K562 (cell line): Measurements from ENCODE around the gene OVCA2. TPM values are rescaled to one million over a fixed set of nuclear protein-coding genes. Genes with fewer than 3 reads are reported as not detected.

Experiments used
- ATAC-seq: fragments of 200-7000 bp; cut with Tn5 transposase; 3 replicates; pipeline ENCODE4 v1.9.1; 2020; ENCODE audit warnings: moderate library complexity
- BruUV-seq: library from RNA; stranded (reverse); fragments of 400-500 nt; replicated peaks from 2 replicates; lab custom pipeline; 2021; lab: Mats Ljungman, UMichigan
- CTCF ChIA-PET: fragments of 300-600 bp; formaldehyde crosslinking; extraction: SDS; loops from one replicate; lab custom pipeline; 2021; ENCODE audit warnings: low intra/inter-chr PET ratio; lab: Yijun Ruan, JAX
- POLR2A ChIA-PET: fragments of 300-600, 350-650 bp; sonication (Branson Sonifier 250); formaldehyde crosslinking; extraction: SDS; loops from one replicate; lab custom pipeline; 2021; ENCODE audit warnings: antibody characterized with exemption, inconsistent platforms; lab: Yijun Ruan, JAX
- DNase-seq, 4 experiments: peaks; one replicate each; pipeline versions ENCODE4 v3.0.0 to v3.0.0-alpha.2; 2011 to 2018; ENCODE audit warnings: low spot score in 3 of 4, mixed read lengths in 3 of 4; ENCODE audit errors: extremely low read depth in 1 of 4
- FAIRE-seq: peaks from 2 replicates; lab custom pipeline; 2011; peaks lifted over from hg19 to GRCh38; lab: Jason Lieb, UNC
- H2AFZ ChIP-seq: 2 replicates; pipeline ENCODE4 v1.6.0; 2011; ENCODE audit warnings: low read depth, low read length, control low read depth, inconsistent platforms
- H3K27ac ChIP-seq: fragments of 200-600 bp; 3 replicates; pipeline ENCODE4 v1.8.0; 2011; ENCODE audit warnings: low read depth, mild to moderate bottlenecking, control low read depth, inconsistent platforms, low read length, moderate library complexity, mixed read lengths; ENCODE audit errors: extremely low read depth
- H3K27me3 ChIP-seq, 2 experiments: fragments of 300-600 bp in 1 of 2; 2 replicates in 1 of 2; 3 replicates in 1 of 2; pipeline versions ENCODE4 v1.6.0 to v1.8.0; 2011; ENCODE audit warnings: inconsistent platforms in 2 of 2, low read length in 2 of 2, mild to moderate bottlenecking in 1 of 2, mixed read lengths in 1 of 2, moderate library complexity in 1 of 2; ENCODE audit not compliant: control insufficient read depth in 2 of 2, insufficient read depth in 2 of 2
- H3K36me3 ChIP-seq: fragments of 300-600 bp; 3 replicates; pipeline ENCODE4 v1.8.0; 2011; ENCODE audit warnings: mild to moderate bottlenecking, low read length, inconsistent platforms; ENCODE audit not compliant: control insufficient read depth, insufficient read depth
- H3K4me1 ChIP-seq, 2 experiments: fragments of 200-600 bp in 1 of 2; replicated peaks in 1 of 2; 2 replicates in 1 of 2; 3 replicates in 1 of 2; pipeline versions ENCODE4 v1.5.1 to v1.8.0; 2011; ENCODE audit warnings: inconsistent platforms in 2 of 2, low read length in 2 of 2, mild to moderate bottlenecking in 1 of 2, mixed read lengths in 1 of 2, moderate library complexity in 1 of 2; ENCODE audit not compliant: control insufficient read depth in 2 of 2, insufficient read depth in 2 of 2
- H3K4me2 ChIP-seq: 2 replicates; pipeline ENCODE4 v1.6.1; 2011; ENCODE audit warnings: low read length, control low read depth, inconsistent platforms, mixed read lengths; ENCODE audit not compliant: insufficient read depth
- H3K4me3 ChIP-seq: fragments of 200-600 bp; sonication (generic), shearing (Covaris generic); 2 replicates; pipeline ENCODE4 v1.5.1; 2016; ENCODE audit warnings: control low read depth, inconsistent platforms
- H3K79me2 ChIP-seq: fragments of 200-600 bp; 3 replicates; pipeline ENCODE4 v1.8.0; 2011; ENCODE audit warnings: low read length, inconsistent platforms; ENCODE audit not compliant: control insufficient read depth, insufficient read depth
- H3K9ac ChIP-seq, 2 experiments: 2 replicates each; pipeline versions ENCODE4 v1.6.0 to v1.6.1; 2011; ENCODE audit warnings: low read depth in 2 of 2, low read length in 2 of 2, control low read depth in 1 of 2, inconsistent platforms in 1 of 2, mild to moderate bottlenecking in 1 of 2, mixed read lengths in 1 of 2; ENCODE audit not compliant: insufficient read depth in 1 of 2
- H3K9me1 ChIP-seq: one replicate; pipeline ENCODE4 v1.6.0; 2011; ENCODE audit warnings: inconsistent platforms, mild to moderate bottlenecking, low read length, moderate library complexity; ENCODE audit not compliant: control insufficient read depth, insufficient read depth
- H3K9me3 ChIP-seq: replicated peaks from 2 replicates; pipeline ENCODE4 v1.5.1; 2011; ENCODE audit warnings: low read depth, low read length, inconsistent platforms; ENCODE audit not compliant: control insufficient read depth, insufficient read depth
- H4K20me1 ChIP-seq: replicated peaks from 2 replicates; pipeline ENCODE4 v1.6.1; 2011; ENCODE audit warnings: low read length, inconsistent platforms, mixed read lengths; ENCODE audit not compliant: control insufficient read depth, insufficient read depth
- CCNT2 ChIP-seq: IDR thresholded peaks from 2 replicates; pipeline ENCODE4 v1.6.1; 2011; ENCODE audit warnings: borderline replicate concordance, low read depth, mild to moderate bottlenecking, moderate library complexity, mixed read lengths, low read length; ENCODE audit not compliant: insufficient read length; ENCODE audit errors: extremely low read depth
- DPF2 ChIP-seq: fragments of 450-650 bp; IDR thresholded peaks from 2 replicates; pipeline ENCODE4 v1.6.1; 2016
- EWSR1 ChIP-seq: fragments of 450-650 bp; IDR thresholded peaks from 2 replicates; pipeline ENCODE4 v1.6.1; 2018; ENCODE audit warnings: borderline replicate concordance, mild to moderate bottlenecking, low read depth, moderate library complexity; ENCODE audit not compliant: partially characterized antibody
- RFX7 ChIP-seq: fragments of 250-450 bp; sonication (Bioruptor Pico); IDR thresholded peaks from 2 replicates; pipeline ENCODE4 v1.5.1; 2021; ENCODE audit warnings: mild to moderate bottlenecking
- SRSF3 ChIP-seq: fragments of 200-400 bp; formaldehyde crosslinking; IDR thresholded peaks from 2 replicates; pipeline ENCODE4 v1.6.1; 2016; ENCODE audit warnings: mild to moderate bottlenecking, low read length, moderate library complexity; ENCODE audit not compliant: insufficient read depth
- TARDBP ChIP-seq: fragments of 450-650 bp; IDR thresholded peaks from 2 replicates; pipeline ENCODE4 v1.6.1; 2016
- ZNF212 ChIP-seq: fragments of 450-650 bp; formaldehyde crosslinking; IDR thresholded peaks from 2 replicates; pipeline ENCODE4 v1.4.0; 2020; ENCODE audit warnings: mild to moderate bottlenecking
- ZNF324 ChIP-seq: fragments of 250-450 bp; sonication (Bioruptor Pico); IDR thresholded peaks from 2 replicates; pipeline ENCODE4 v1.4.0; 2020; ENCODE audit warnings: mild to moderate bottlenecking
- WGBS: fragments of 100-300 bp; shearing (Covaris generic); methylation state at CpG from one replicate; pipeline ENCODE4 v1.1.6; 2016; ENCODE audit warnings: low coverage, mixed read lengths; ENCODE audit not compliant: insufficient coverage; ENCODE audit errors: missing lambda C conversion rate; 5-methylcytosine and 5-hydroxymethylcytosine counted together
- in situ Hi-C: fragments of 300-500 bp; cut with MboI; formaldehyde crosslinking; loops from 4 replicates; pipeline ENCODE4 v1.15.0; 2018; ENCODE audit warnings: inconsistent platforms, mixed read lengths
- intact Hi-C: fragments of 100-400 bp; cut with micrococcal nuclease; formaldehyde crosslinking; loops from 2 replicates; pipeline ENCODE4 v1.14.2; 2022
- polyA plus RNA-seq, 8 experiments: library from polyadenylated mRNA; depleted of rRNA in 4 of 8; stranded (reverse) in 5 of 8; unstranded in 3 of 8; fragments of >200 nt; fragmentation: Nextera tagmentation in 2 of 8; fragmentation: Illumina TruSeq in 1 of 8; extraction: Ambion mirVana in 2 of 8; extraction: Trizol in 1 of 8; gene quantifications; 2 replicates each; pipeline versions ENCODE4 v1.2.1 to v1.2.3, GENCODE V29; 2011 to 2014; ENCODE audit warnings: inconsistent platforms in 1 of 8, missing spikeins in 1 of 8
- total RNA-seq, 7 experiments: library from RNA; depleted of rRNA in 6 of 7; stranded (reverse); fragments of >200 nt in 6 of 7; fragmentation: Illumina TruSeq in 2 of 7; extraction: Trizol in 2 of 7; gene quantifications; 2 replicates each; pipeline versions ENCODE4 v1.2.1 to v1.2.3, GENCODE V29; 2011 to 2021; ENCODE audit warnings: low replicate concordance in 1 of 7

Gene OVCA2
- total and polyA plus RNA-seq, 9 of the 15 experiments (the other 6 are each of a cell fraction or from before 2014, with no cell fraction given) = 3.0 to 23.7 (median 14.1) TPM

GRCh38 chr17:2082003-2082781 is 40.4 kb downstream of the OVCA2 start:
- TF ChIP-seq RFX7 (CRISPR knock-in tag) = no peak
- no peak for TF ChIP-seq ZNF324 (CRISPR knock-in tag)
- no peak for TF ChIP-seq DPF2
- TF ChIP-seq ZNF212 (CRISPR knock-in tag) = no peak
- no peak for TF ChIP-seq TARDBP
- TF ChIP-seq SRSF3 = no peak
- no peak for TF ChIP-seq CCNT2
- no peak for TF ChIP-seq EWSR1
- Histone ChIP-seq H3K9me1 (no peaks in the 10 kb centered on the region), H3K4me2 (no peak overlapping the region), H2AFZ (no peak overlapping the region), H3K9me3 (no peaks in the 10 kb centered on the region), H3K27me3 (no peaks in the 10 kb centered on the region), H4K20me1 (no peaks in the 10 kb centered on the region; the same call in 1 of the 2 replicates), H3K4me1 (peaks cover 19 to 23% of the 10 kb centered on the region in 2 experiments), H3K79me2 (no peaks in the 10 kb centered on the region), H3K36me3 (peaks cover 18% of the 10 kb centered on the region; the same call in 2 of the 3 replicates), H3K27ac (no peak overlapping the region), H3K4me3 (no peak overlapping the region), H3K9ac (no peak overlapping the region)
- ChIA-PET POLR2A (interaction anchor here (0.7 kb wide), 1 partner anchor 12 kb away, joined by 3 read pairs; no protein-coding TSS in a partner anchor), CTCF (no interaction called here)
- no peak for FAIRE-seq
- in situ Hi-C loops = no loop called here
- WGBS = 68% methylated on average over 7 of the region's 9 CpGs
- ATAC-seq = no peak
- DNase-seq = no peak
- intact Hi-C loops = no loop called here
- BruUV-seq = no TSS peak
